HEK293 (cell line): ENCODE results near the gene CPTP.

Experiments
- ZNF146 ChIP-seq: fragments of 450-650 bp; formaldehyde crosslinking; IDR thresholded peaks from 2 replicates; pipeline ENCODE4 v1.5.1; 2016; ENCODE audit warnings: missing biosample characterization, missing genetic modification characterization
- TF ChIP-seq, protein P1 (sequence below): fragments of 450-650 bp; formaldehyde crosslinking; IDR thresholded peaks from 2 replicates; pipeline ENCODE4 v1.5.1; 2016; ENCODE audit warnings: missing biosample characterization, missing genetic modification characterization

DNA sequence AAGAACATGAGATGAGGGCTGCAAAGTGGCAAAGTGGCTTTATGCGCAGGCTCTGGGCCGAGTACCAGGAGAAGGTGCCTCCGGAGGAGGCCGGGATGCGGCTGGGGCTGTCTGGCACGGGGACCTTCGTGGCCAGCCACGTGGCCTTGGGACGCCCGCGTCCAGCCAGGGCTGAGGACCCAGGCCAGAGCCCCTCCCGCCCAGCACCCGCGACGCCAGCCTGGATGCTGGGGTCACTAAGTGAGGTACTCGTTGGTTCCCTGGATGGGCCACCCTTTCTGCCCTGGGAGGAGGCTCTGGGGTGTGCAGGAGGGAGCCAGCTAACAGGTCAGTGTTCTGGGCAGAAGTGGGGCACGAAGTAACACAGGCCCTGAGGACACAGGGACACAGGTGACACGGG, 31.8 kb upstream of the CPTP start:
- TF ChIP-seq ZNF146 (tag by site-specific recombination): no peak
- TF ChIP-seq, protein P1, sequence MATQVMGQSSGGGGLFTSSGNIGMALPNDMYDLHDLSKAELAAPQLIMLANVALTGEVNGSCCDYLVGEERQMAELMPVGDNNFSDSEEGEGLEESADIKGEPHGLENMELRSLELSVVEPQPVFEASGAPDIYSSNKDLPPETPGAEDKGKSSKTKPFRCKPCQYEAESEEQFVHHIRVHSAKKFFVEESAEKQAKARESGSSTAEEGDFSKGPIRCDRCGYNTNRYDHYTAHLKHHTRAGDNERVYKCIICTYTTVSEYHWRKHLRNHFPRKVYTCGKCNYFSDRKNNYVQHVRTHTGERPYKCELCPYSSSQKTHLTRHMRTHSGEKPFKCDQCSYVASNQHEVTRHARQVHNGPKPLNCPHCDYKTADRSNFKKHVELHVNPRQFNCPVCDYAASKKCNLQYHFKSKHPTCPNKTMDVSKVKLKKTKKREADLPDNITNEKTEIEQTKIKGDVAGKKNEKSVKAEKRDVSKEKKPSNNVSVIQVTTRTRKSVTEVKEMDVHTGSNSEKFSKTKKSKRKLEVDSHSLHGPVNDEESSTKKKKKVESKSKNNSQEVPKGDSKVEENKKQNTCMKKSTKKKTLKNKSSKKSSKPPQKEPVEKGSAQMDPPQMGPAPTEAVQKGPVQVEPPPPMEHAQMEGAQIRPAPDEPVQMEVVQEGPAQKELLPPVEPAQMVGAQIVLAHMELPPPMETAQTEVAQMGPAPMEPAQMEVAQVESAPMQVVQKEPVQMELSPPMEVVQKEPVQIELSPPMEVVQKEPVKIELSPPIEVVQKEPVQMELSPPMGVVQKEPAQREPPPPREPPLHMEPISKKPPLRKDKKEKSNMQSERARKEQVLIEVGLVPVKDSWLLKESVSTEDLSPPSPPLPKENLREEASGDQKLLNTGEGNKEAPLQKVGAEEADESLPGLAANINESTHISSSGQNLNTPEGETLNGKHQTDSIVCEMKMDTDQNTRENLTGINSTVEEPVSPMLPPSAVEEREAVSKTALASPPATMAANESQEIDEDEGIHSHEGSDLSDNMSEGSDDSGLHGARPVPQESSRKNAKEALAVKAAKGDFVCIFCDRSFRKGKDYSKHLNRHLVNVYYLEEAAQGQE: no peak
